H9 (cell line): ENCODE data around the gene TSTD1. TPM values are rescaled to one million over a fixed set of nuclear protein-coding genes. Genes with fewer than 3 reads are reported as not detected.

ENCODE experiments used
- DNase-seq: peaks from one replicate; pipeline ENCODE4 v3.0.0-alpha.2; 2017
- H2AFZ ChIP-seq: one replicate; pipeline ENCODE4 v1.6.1; 2013; ENCODE audit warnings: mild to moderate bottlenecking, low read length, control low read depth, moderate library complexity
- H2AK5ac ChIP-seq: 2 replicates; pipeline ENCODE4 v1.6.1; 2013; ENCODE audit warnings: low read length, control low read depth, mixed read lengths; ENCODE audit not compliant: insufficient read length
- H2BK120ac ChIP-seq: one replicate; pipeline ENCODE4 v1.6.1; 2013; ENCODE audit warnings: low read depth, mild to moderate bottlenecking, low read length, control low read depth, inconsistent platforms; ENCODE audit not compliant: poor library complexity, severe bottlenecking
- H2BK12ac ChIP-seq: 2 replicates; pipeline ENCODE4 v1.6.1; 2013; ENCODE audit warnings: low read length, control low read depth, mixed read lengths, low read depth; ENCODE audit not compliant: insufficient read length
- H2BK15ac ChIP-seq: 2 replicates; pipeline ENCODE4 v1.6.1; 2013; ENCODE audit warnings: low read depth, low read length, control low read depth
- H2BK20ac ChIP-seq: one replicate; pipeline ENCODE4 v1.6.1; 2013; ENCODE audit warnings: low read depth, mild to moderate bottlenecking, low read length, control low read depth, inconsistent platforms; ENCODE audit not compliant: poor library complexity, severe bottlenecking
- H2BK5ac ChIP-seq: 2 replicates; pipeline ENCODE4 v1.6.1; 2013; ENCODE audit warnings: low read length, control low read depth, mixed read lengths; ENCODE audit not compliant: insufficient read length
- H3K14ac ChIP-seq: 2 replicates; pipeline ENCODE4 v1.6.1; 2013; ENCODE audit warnings: low read length, control low read depth; ENCODE audit not compliant: insufficient read depth
- H3K18ac ChIP-seq: 2 replicates; pipeline ENCODE4 v1.6.1; 2013; ENCODE audit warnings: low read depth, mild to moderate bottlenecking, mixed read lengths, low read length, control low read depth; ENCODE audit not compliant: insufficient read length
- H3K23ac ChIP-seq: 2 replicates; pipeline ENCODE4 v1.6.1; 2013; ENCODE audit warnings: low read length, control low read depth, mixed read lengths, low read depth; ENCODE audit not compliant: insufficient read length
- H3K23me2 ChIP-seq: 2 replicates; pipeline ENCODE4 v1.6.1; 2013; ENCODE audit warnings: low read depth, mild to moderate bottlenecking, mixed read lengths, low read length, control low read depth; ENCODE audit not compliant: insufficient read length, poor library complexity, severe bottlenecking
- H3K27ac ChIP-seq: 2 replicates; pipeline ENCODE4 v1.5.1; 2013; ENCODE audit warnings: low read length, control low read depth, mixed read lengths, low read depth; ENCODE audit not compliant: insufficient read length
- H3K27me3 ChIP-seq: 2 replicates; pipeline ENCODE4 v1.6.1; 2013; ENCODE audit warnings: low read length, control low read depth, inconsistent platforms; ENCODE audit not compliant: insufficient read depth
- H3K4ac ChIP-seq: 2 replicates; pipeline ENCODE4 v1.6.1; 2013; ENCODE audit warnings: low read depth, mild to moderate bottlenecking, control low read depth, inconsistent platforms, low read length, moderate library complexity
- H3K4me1 ChIP-seq: 2 replicates; pipeline ENCODE4 v1.6.1; 2013; ENCODE audit warnings: low read length, control low read depth, inconsistent platforms; ENCODE audit not compliant: insufficient read depth
- H3K4me2 ChIP-seq: 2 replicates; pipeline ENCODE4 v1.6.1; 2013; ENCODE audit warnings: low read length, control low read depth, mixed read lengths; ENCODE audit not compliant: insufficient read length, insufficient read depth
- H3K56ac ChIP-seq: 2 replicates; pipeline ENCODE4 v1.6.1; 2013; ENCODE audit warnings: low read depth, mild to moderate bottlenecking, mixed read lengths, low read length, control low read depth; ENCODE audit not compliant: insufficient read length
- H3K79me1 ChIP-seq: 2 replicates; pipeline ENCODE4 v1.6.1; 2013; ENCODE audit warnings: low read depth, mild to moderate bottlenecking, moderate library complexity, low read length, control low read depth, inconsistent platforms; ENCODE audit not compliant: insufficient read depth, poor library complexity, severe bottlenecking
- H3K79me2 ChIP-seq: 2 replicates; pipeline ENCODE4 v1.6.1; 2013; ENCODE audit warnings: low read length, control low read depth, inconsistent platforms; ENCODE audit not compliant: insufficient read depth
- H3K9ac ChIP-seq: 2 replicates; pipeline ENCODE4 v1.6.1; 2013; ENCODE audit warnings: low read length, control low read depth, mixed read lengths; ENCODE audit not compliant: insufficient read length; ENCODE audit errors: extremely low read depth
- H3K9me3 ChIP-seq: one replicate; pipeline ENCODE4 v1.6.1; 2013; ENCODE audit warnings: low read depth, low read length, inconsistent platforms; ENCODE audit not compliant: control insufficient read depth
- H3T11ph ChIP-seq: one replicate; pipeline ENCODE4 v1.6.1; 2013; ENCODE audit warnings: mild to moderate bottlenecking, low read length, control low read depth, inconsistent platforms
- H4K20me1 ChIP-seq: one replicate; pipeline ENCODE4 v1.6.1; 2013; ENCODE audit not compliant: control insufficient read depth, insufficient read length, insufficient read depth
- H4K5ac ChIP-seq: 2 replicates; pipeline ENCODE4 v1.6.1; 2013; ENCODE audit warnings: low read depth, mild to moderate bottlenecking, mixed read lengths, low read length, control low read depth; ENCODE audit not compliant: insufficient read length
- H4K8ac ChIP-seq: replicated peaks from 2 replicates; pipeline ENCODE4 v1.6.1; 2013; ENCODE audit warnings: low read length, control low read depth, mixed read lengths, low read depth; ENCODE audit not compliant: insufficient read length
- H4K91ac ChIP-seq: 2 replicates; pipeline ENCODE4 v1.6.1; 2013; ENCODE audit warnings: low read depth, mild to moderate bottlenecking, moderate library complexity, mixed read lengths, low read length, control low read depth; ENCODE audit not compliant: insufficient read length
- H3K27ac Mint-ChIP-seq, 3 experiments: 2 replicates in 2 of 3; 3 replicates in 1 of 3; pipeline ENCODE4 v1.8.0; 2020 to 2021; ENCODE audit warnings: mixed read lengths in 3 of 3, mild to moderate bottlenecking in 1 of 3, moderate library complexity in 1 of 3
- H3K27me3 Mint-ChIP-seq: 2 replicates; pipeline ENCODE4 v1.8.0; 2021; ENCODE audit warnings: low read depth, mild to moderate bottlenecking, moderate library complexity, mixed read lengths
- H3K36me3 Mint-ChIP-seq, 3 experiments: 2 replicates in 2 of 3; 3 replicates in 1 of 3; pipeline ENCODE4 v1.8.0; 2020 to 2021; ENCODE audit warnings: low read depth in 3 of 3, mixed read lengths in 3 of 3; ENCODE audit not compliant: insufficient read depth in 1 of 3
- H3K4me1 Mint-ChIP-seq, 2 experiments: 2 replicates each; pipeline ENCODE4 v1.8.0; 2020; ENCODE audit warnings: mixed read lengths in 2 of 2
- H3K4me3 Mint-ChIP-seq, 2 experiments: 2 replicates in 1 of 2; 3 replicates in 1 of 2; pipeline ENCODE4 v1.8.0; 2020 to 2021; ENCODE audit warnings: mild to moderate bottlenecking in 2 of 2, mixed read lengths in 2 of 2, moderate library complexity in 1 of 2
- H3K9me3 Mint-ChIP-seq, 2 experiments: 2 replicates in 1 of 2; 3 replicates in 1 of 2; pipeline ENCODE4 v1.8.0; 2020; ENCODE audit warnings: mild to moderate bottlenecking in 2 of 2, mixed read lengths in 2 of 2, moderate library complexity in 1 of 2
- CTCF ChIP-seq: fragments of 200-600 bp; sonication (generic); conservative IDR thresholded peaks from 3 replicates; pipeline ENCODE4 v1.8.0; 2021; ENCODE audit warnings: antibody characterized with exemption, mild to moderate bottlenecking
- total RNA-seq: library from RNA; stranded (reverse); gene quantifications from 2 replicates; pipeline ENCODE4 v1.2.1, GENCODE V29; 2021

TSTD1 gene
- total RNA-seq, 1 experiment from 2014 or later = 73.7 TPM

GRCh38 chr1:161044535-161044907, 5.8 kb upstream of the TSTD1 start:
- Histone ChIP-seq H3K9ac (peak overlapping the region; percentile 52), H2BK120ac (no peak overlapping the region), H2BK12ac (no peak overlapping the region), H2AK5ac (no peak overlapping the region), H3K4me1 (peaks cover 2% of the 10 kb centered on the region; the same call in 1 of the 2 replicates), H2BK20ac (no peak overlapping the region), H3K4me2 (peak overlapping the region; percentile 64), H3K79me2 (peaks cover 3% of the 10 kb centered on the region; the same call in 1 of the 2 replicates), H3K56ac (no peak overlapping the region), H3K79me1 (no peaks in the 10 kb centered on the region), H3K27ac (no peak overlapping the region), H4K8ac (no peak overlapping the region), H2BK15ac (no peak overlapping the region), H3K14ac (no peak overlapping the region), H3K23ac (no peak overlapping the region), H3K18ac (no peak overlapping the region), H3T11ph (no peak overlapping the region), H2AFZ (no peak overlapping the region), H3K23me2 (peaks cover 8% of the 10 kb centered on the region), H4K5ac (no peak overlapping the region), H2BK5ac (no peak overlapping the region), H4K91ac (no peak overlapping the region), H3K27me3 (no peaks in the 10 kb centered on the region; the same call in 1 of the 2 replicates), H3K4ac (no peak overlapping the region), H4K20me1 (no peaks in the 10 kb centered on the region), H3K9me3 (no peaks in the 10 kb centered on the region)
- no peak for TF ChIP-seq CTCF
- no peak for DNase-seq
- Mint-ChIP-seq H3K36me3 (peaks cover 34 to 51% (median 45%) of the 10 kb centered on the region in 3 experiments), H3K9me3 (peaks cover 12% of the 10 kb centered on the region in 2 experiments), H3K4me1 (peaks cover 15 to 18% of the 10 kb centered on the region in 2 experiments), H3K27me3 (peaks cover 32% of the 10 kb centered on the region), H3K4me3 (peak overlapping the region; percentile 92 to 94), H3K27ac (peak overlapping the region in 1 of 3 experiments; percentile 86; a peak in 1 of 7 replicates)
